Neural cell (in vitro differentiated cells): Measurements from ENCODE around the gene CACNA1C. TPM values are rescaled to one million over a fixed set of nuclear protein-coding genes. Genes with fewer than 3 reads are reported as not detected.

Experiments
- H2AFZ ChIP-seq: fragments of 200-600, 300-800 bp; sonication (generic), shearing (Covaris generic); 2 replicates; pipeline ENCODE4 v1.6.0; 2014; ENCODE audit warnings: low read depth, mild to moderate bottlenecking, antibody characterized with exemption, low read length, moderate library complexity
- H3F3A ChIP-seq: fragments of 200-600 bp; shearing (Covaris generic); 2 replicates; pipeline ENCODE4 v1.6.1; 2016; ENCODE audit warnings: mild to moderate bottlenecking, moderate library complexity, mixed read lengths, antibody characterized with exemption, low read length; ENCODE audit not compliant: insufficient read depth, poor library complexity, severe bottlenecking
- H3K27ac ChIP-seq: fragments of 200-600, 300-800 bp; sonication (generic), shearing (Covaris generic); 2 replicates; pipeline ENCODE4 v1.5.1; 2014; ENCODE audit warnings: mild to moderate bottlenecking, low read length, moderate library complexity
- H3K27me3 ChIP-seq: fragments of 300-800, 200-600 bp; sonication (generic), shearing (Covaris generic); 2 replicates; pipeline ENCODE4 v1.6.0; 2014; ENCODE audit warnings: mild to moderate bottlenecking, low read depth, low read length, moderate library complexity; ENCODE audit not compliant: insufficient read depth
- H3K36me3 ChIP-seq: fragments of 300-800, 200-600 bp; sonication (generic), shearing (Covaris generic); 2 replicates; pipeline ENCODE4 v1.5.1; 2014; ENCODE audit warnings: mild to moderate bottlenecking, antibody characterized with exemption, low read length, moderate library complexity; ENCODE audit not compliant: insufficient read depth
- H3K4me2 ChIP-seq: fragments of 300-800, 200-600 bp; sonication (generic), shearing (Covaris generic); 2 replicates; pipeline ENCODE4 v1.6.0; 2014; ENCODE audit warnings: mild to moderate bottlenecking, low read length
- H3K4me3 ChIP-seq: fragments of 300-800, 200-600 bp; sonication (generic), shearing (Covaris generic); 2 replicates; pipeline ENCODE4 v1.5.1; 2014; ENCODE audit warnings: mild to moderate bottlenecking, low read length, moderate library complexity
- H3K79me2 ChIP-seq: fragments of 200-600 bp; shearing (Covaris generic); replicated peaks from 2 replicates; pipeline ENCODE4 v1.6.0; 2014; ENCODE audit warnings: mild to moderate bottlenecking, low read length, moderate library complexity; ENCODE audit not compliant: insufficient read depth
- H3K9ac ChIP-seq: fragments of 300-800, 200-600 bp; sonication (generic), shearing (Covaris generic); 2 replicates; pipeline ENCODE4 v1.6.1; 2016; ENCODE audit warnings: mild to moderate bottlenecking, low read length, mixed read lengths
- H3K9me2 ChIP-seq: fragments of 200-600 bp; shearing (Covaris generic); 2 replicates; pipeline ENCODE4 v1.6.1; 2016; ENCODE audit warnings: mild to moderate bottlenecking, low read length, mixed read lengths; ENCODE audit not compliant: insufficient read depth
- H3K9me3 ChIP-seq: fragments of 200-600, 300-800 bp; sonication (generic), shearing (Covaris generic); 2 replicates; pipeline ENCODE4 v1.6.1; 2016; ENCODE audit warnings: mild to moderate bottlenecking, mixed run types, low read length, moderate library complexity, mixed read lengths
- H4K20me1 ChIP-seq: fragments of 200-600 bp; shearing (Covaris generic); 2 replicates; pipeline ENCODE4 v1.6.1; 2016; ENCODE audit warnings: mild to moderate bottlenecking, mixed run types; ENCODE audit not compliant: insufficient read depth
- CTCF ChIP-seq: fragments of 450-650 bp; IDR thresholded peaks from 2 replicates; pipeline ENCODE4 v1.5.1; 2014; ENCODE audit warnings: antibody characterized with exemption, mild to moderate bottlenecking, moderate library complexity; ENCODE audit not compliant: poor library complexity, severe bottlenecking
- EP300 ChIP-seq: fragments of 450-650 bp; conservative IDR thresholded peaks from 2 replicates; pipeline ENCODE4 v1.6.1; 2014; ENCODE audit warnings: antibody characterized with exemption, mild to moderate bottlenecking, moderate library complexity; ENCODE audit not compliant: poor library complexity, severe bottlenecking
- EZH2 ChIP-seq: fragments of 200-600, 300-800 bp; shearing (Covaris generic), sonication (generic); IDR thresholded peaks from 2 replicates; pipeline ENCODE4 v1.6.1; 2014; ENCODE audit warnings: antibody characterized with exemption, low read length, borderline replicate concordance, mild to moderate bottlenecking; ENCODE audit not compliant: insufficient read depth, poor library complexity, severe bottlenecking
- MXI1 ChIP-seq: fragments of 450-650 bp; conservative IDR thresholded peaks from 2 replicates; pipeline ENCODE4 v1.6.1; 2014; ENCODE audit warnings: antibody characterized with exemption, mild to moderate bottlenecking; ENCODE audit not compliant: poor library complexity, severe bottlenecking
- POLR2AphosphoS5 ChIP-seq: IDR thresholded peaks from 2 replicates; pipeline ENCODE4 v1.6.1; 2012
- RAD21 ChIP-seq: fragments of 450-650 bp; conservative IDR thresholded peaks from 2 replicates; pipeline ENCODE4 v1.6.1; 2014; ENCODE audit warnings: antibody characterized with exemption, mild to moderate bottlenecking, moderate library complexity
- SMC3 ChIP-seq: fragments of 450-650 bp; conservative IDR thresholded peaks from 2 replicates; pipeline ENCODE4 v1.6.1; 2014; ENCODE audit warnings: antibody characterized with exemption, mild to moderate bottlenecking, moderate library complexity; ENCODE audit not compliant: poor library complexity
- TAF1 ChIP-seq: IDR thresholded peaks from 2 replicates; pipeline ENCODE4 v1.6.1; 2012; ENCODE audit warnings: low read depth
- polyA plus RNA-seq: library from polyadenylated mRNA; depleted of rRNA; stranded (reverse); fragments of >200 nt; gene quantifications from 2 replicates; pipeline ENCODE4 v1.2.3, GENCODE V29; 2014
- TF ChIP-seq, protein P1 (sequence below): IDR thresholded peaks from 2 replicates; pipeline ENCODE4 v1.6.1; 2012; ENCODE audit warnings: borderline replicate concordance

Gene CACNA1C
- polyA plus RNA-seq, 1 donor from 2014 or later: 9.7 TPM

GRCh38 chr12:2523844-2524243 lies 471.1 kb downstream of the CACNA1C start:
- TF ChIP-seq, protein P1, sequence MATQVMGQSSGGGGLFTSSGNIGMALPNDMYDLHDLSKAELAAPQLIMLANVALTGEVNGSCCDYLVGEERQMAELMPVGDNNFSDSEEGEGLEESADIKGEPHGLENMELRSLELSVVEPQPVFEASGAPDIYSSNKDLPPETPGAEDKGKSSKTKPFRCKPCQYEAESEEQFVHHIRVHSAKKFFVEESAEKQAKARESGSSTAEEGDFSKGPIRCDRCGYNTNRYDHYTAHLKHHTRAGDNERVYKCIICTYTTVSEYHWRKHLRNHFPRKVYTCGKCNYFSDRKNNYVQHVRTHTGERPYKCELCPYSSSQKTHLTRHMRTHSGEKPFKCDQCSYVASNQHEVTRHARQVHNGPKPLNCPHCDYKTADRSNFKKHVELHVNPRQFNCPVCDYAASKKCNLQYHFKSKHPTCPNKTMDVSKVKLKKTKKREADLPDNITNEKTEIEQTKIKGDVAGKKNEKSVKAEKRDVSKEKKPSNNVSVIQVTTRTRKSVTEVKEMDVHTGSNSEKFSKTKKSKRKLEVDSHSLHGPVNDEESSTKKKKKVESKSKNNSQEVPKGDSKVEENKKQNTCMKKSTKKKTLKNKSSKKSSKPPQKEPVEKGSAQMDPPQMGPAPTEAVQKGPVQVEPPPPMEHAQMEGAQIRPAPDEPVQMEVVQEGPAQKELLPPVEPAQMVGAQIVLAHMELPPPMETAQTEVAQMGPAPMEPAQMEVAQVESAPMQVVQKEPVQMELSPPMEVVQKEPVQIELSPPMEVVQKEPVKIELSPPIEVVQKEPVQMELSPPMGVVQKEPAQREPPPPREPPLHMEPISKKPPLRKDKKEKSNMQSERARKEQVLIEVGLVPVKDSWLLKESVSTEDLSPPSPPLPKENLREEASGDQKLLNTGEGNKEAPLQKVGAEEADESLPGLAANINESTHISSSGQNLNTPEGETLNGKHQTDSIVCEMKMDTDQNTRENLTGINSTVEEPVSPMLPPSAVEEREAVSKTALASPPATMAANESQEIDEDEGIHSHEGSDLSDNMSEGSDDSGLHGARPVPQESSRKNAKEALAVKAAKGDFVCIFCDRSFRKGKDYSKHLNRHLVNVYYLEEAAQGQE: no peak
- TF ChIP-seq EZH2: no peak
- TF ChIP-seq TAF1: no peak
- no peak for TF ChIP-seq CTCF
- TF ChIP-seq EP300: peak; percentile 49
- no peak for TF ChIP-seq RAD21
- peak; percentile 34 for TF ChIP-seq POLR2AphosphoS5
- no peak for TF ChIP-seq SMC3
- TF ChIP-seq MXI1: no peak
- Histone ChIP-seq H3K27me3 (no peaks in the 10 kb centered on the region), H2AFZ (no peak overlapping the region), H3K27ac (peak overlapping the region; percentile 20), H3K79me2 (no peaks in the 10 kb centered on the region), H3K4me2 (peak overlapping the region; percentile 9), H3K36me3 (no peaks in the 10 kb centered on the region), H3K9me2 (no peaks in the 10 kb centered on the region), H4K20me1 (no peaks in the 10 kb centered on the region), H3K9ac (no peak overlapping the region), H3K9me3 (no peaks in the 10 kb centered on the region), H3F3A (no peaks in the 10 kb centered on the region), H3K4me3 (peak overlapping the region; percentile 35)

DNA sequence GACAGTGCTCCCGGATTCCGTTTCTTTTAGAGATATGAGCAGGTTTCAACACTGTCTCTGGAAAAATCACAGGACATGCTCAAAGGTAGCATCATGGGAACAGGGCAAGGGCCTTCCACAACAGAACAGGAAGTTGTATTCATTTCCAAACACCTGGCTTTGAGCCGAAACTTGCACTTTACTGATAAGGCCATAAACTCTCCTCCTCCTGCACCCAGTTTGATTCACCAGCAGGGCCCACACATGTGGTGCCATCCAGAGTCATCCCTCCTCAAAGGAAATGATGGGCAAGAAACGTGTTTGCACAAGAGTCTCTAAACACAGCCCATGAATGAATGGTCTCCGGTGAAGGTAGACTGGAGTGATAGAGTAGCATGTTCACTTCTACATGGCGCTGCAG lies 473.6 kb downstream of the CACNA1C start:
- no peak for TF ChIP-seq MXI1
- TF ChIP-seq EZH2: no peak
- TF ChIP-seq TAF1: no peak
- TF ChIP-seq RAD21: no peak
- TF ChIP-seq POLR2AphosphoS5: no peak
- TF ChIP-seq SMC3: no peak
- TF ChIP-seq, protein P1: no peak
- TF ChIP-seq EP300: no peak
- no peak for TF ChIP-seq CTCF
- Histone ChIP-seq H3K27ac (no peak overlapping the region), H4K20me1 (no peaks in the 10 kb centered on the region), H3K79me2 (no peaks in the 10 kb centered on the region), H3K9me3 (no peaks in the 10 kb centered on the region), H3K9ac (no peak overlapping the region), H3K4me3 (no peak overlapping the region), H3F3A (no peaks in the 10 kb centered on the region), H3K9me2 (no peaks in the 10 kb centered on the region), H3K36me3 (no peaks in the 10 kb centered on the region), H3K4me2 (no peak overlapping the region), H3K27me3 (no peaks in the 10 kb centered on the region), H2AFZ (no peak overlapping the region)
